CD4-positive, alpha-beta T cell treated with Interleukin-17A for 1 hour (primary cell): ENCODE data around the gene ABL2.
"Not testable (repeated sequence)": the region's sequence is repeated elsewhere in the genome, so short reads cannot be mapped to it uniquely, and the experiment has no call there.

Source experiments
- DNase-seq: peaks from one replicate; pipeline ENCODE4 v3.0.0-alpha.2; 2020

The ABL2 gene

GRCh38 chr1:179229214-179230140, at the start of gene ABL2:
TSS of gene ABL2 (minus strand) at chr1:179229677. CDS start at chr1:179229397, 280 bp downstream.
- DNase-seq = peak; percentile 63

- no peak for DNase-seq
Measured at GRCh38 chr1:179278920-179279319, 49.4 kb upstream of the ABL2 start.

- DNase-seq = not testable (repeated sequence)
Measured at GRCh38 chr1:179274424-179274823, 44.9 kb upstream of the ABL2 start.

- DNase-seq = no peak
Measured at GRCh38 chr1:179269071-179269470, 39.6 kb upstream of the ABL2 start.

- DNase-seq = no peak
Measured at GRCh38 chr1:179264507-179264906, 35.0 kb upstream of the ABL2 start.

- no peak for DNase-seq
Measured at GRCh38 chr1:179263121-179263520, 33.6 kb upstream of the ABL2 start.

GRCh38 chr1:179262183-179262582, 32.7 kb upstream of the ABL2 start:
- no peak for DNase-seq

GRCh38 chr1:179253286-179253972, 24.0 kb upstream of the ABL2 start:
- DNase-seq = no peak

- no peak for DNase-seq
Measured at GRCh38 chr1:179252606-179253005, 23.1 kb upstream of the ABL2 start.

GRCh38 chr1:179251675-179252074, 22.2 kb upstream of the ABL2 start:
- DNase-seq = peak; percentile 38

GRCh38 chr1:179247923-179248322, 18.4 kb upstream of the ABL2 start:
- DNase-seq = no peak

GRCh38 chr1:179245426-179245825, 15.9 kb upstream of the ABL2 start:
- DNase-seq = not testable (repeated sequence)

GRCh38 chr1:179241530-179242097, 12.1 kb upstream of the ABL2 start:
- no peak for DNase-seq

- no peak for DNase-seq
Measured at GRCh38 chr1:179237222-179237621, 7.7 kb upstream of the ABL2 start.

- DNase-seq = no peak
Measured at GRCh38 chr1:179234863-179235262, 5.4 kb upstream of the ABL2 start.

- DNase-seq = no peak
Measured at GRCh38 chr1:179231923-179232322, 2.4 kb upstream of the ABL2 start.

GRCh38 chr1:179230721-179231120, 1.2 kb upstream of the ABL2 start:
- no peak for DNase-seq

- DNase-seq = no peak
Measured at GRCh38 chr1:179230251-179230650, 774 bp upstream of the ABL2 start.

GRCh38 chr1:179228783-179229213, 679 bp downstream of the ABL2 start:
- DNase-seq = peak; percentile 14

GRCh38 chr1:179226738-179227137, 2.7 kb downstream of the ABL2 start:
- DNase-seq = no peak

GRCh38 chr1:179224466-179224865, 5.0 kb downstream of the ABL2 start:
- DNase-seq = not testable (repeated sequence)

- not testable (repeated sequence) for DNase-seq
Measured at GRCh38 chr1:179221121-179221520, 8.4 kb downstream of the ABL2 start.

GRCh38 chr1:179217943-179218507, 11.5 kb downstream of the ABL2 start:
- no peak for DNase-seq
